GM15510 (cell line): ENCODE measurements around the gene PTMA.
A peak's percentile ranks its signal among the peaks of the same experiment; 100 is the strongest.

Experiments
- POLR2A ChIP-seq: IDR thresholded peaks from 3 replicates; pipeline ENCODE4 v1.6.1; 2011; ENCODE audit warnings: borderline replicate concordance; ENCODE audit not compliant: insufficient read length; ENCODE audit errors: extremely low read depth

Gene PTMA

GRCh38 chr2:231706731-231707624 is 1.3 kb upstream of the PTMA start:
- peak; percentile 60 for TF ChIP-seq POLR2A

GRCh38 chr2:231707625-231707926 is 749 bp upstream of the PTMA start:
- TF ChIP-seq POLR2A: no peak

DNA sequence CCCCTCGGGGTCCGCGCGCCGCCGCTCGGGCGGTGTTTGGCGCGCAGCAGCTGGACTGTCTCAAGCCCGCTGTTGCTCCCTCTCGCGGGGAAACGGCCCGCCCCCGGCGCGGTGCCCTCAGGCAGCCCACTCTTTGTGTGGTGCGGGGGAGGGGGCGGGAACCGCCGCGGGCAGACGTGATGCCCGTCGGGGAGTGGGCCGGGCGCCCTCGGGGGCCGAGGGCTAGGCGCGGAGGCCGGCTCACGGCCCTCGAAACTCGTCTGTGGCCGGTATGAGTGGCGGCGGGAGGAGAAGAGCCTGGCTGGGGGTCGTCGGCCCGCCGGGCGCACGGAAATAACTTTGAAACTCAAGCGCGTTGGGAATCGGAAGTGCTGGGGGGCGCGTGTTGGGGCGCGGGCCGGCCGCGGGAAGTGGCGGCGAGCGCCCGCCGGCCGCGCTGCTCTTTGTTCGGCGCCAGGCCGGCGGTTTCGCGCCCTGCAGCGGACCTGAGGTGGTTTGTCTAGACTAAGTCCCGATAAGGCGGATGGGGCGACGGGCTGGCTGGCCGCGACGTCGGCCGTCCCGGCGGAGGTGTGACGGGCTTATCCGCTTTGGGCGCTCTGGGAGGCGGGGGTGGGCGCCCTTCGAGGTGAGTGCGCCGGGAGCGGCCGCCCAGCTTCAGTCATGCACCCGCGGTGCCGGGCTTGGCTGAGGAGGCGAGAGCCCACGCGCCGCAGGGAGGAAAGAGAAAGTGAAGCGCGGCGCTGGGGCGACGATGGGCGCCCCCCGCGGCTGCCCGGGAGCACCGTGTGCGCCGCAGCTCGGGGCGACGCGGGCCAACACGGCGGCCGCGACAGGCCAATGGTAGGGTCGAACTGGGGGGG is 679 bp downstream of the PTMA start:
- no peak for TF ChIP-seq POLR2A

DNA sequence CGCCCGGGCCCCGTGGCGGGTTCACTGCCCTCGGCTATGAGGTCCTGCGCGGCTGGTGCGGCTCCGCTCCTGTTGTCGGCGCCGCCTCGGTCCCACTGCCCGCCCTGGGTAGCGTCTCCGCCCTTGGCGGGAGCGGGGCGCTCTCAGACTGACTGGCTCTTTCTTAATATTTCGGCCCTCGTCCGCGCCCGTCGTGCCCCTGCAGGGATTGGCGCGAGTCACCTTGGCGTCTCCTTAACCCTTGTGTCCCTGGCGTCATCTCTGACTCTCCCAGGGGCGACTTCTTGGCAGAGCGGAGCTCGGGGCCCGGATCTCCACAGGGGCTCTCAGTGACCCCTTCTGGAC is 1.3 kb downstream of the PTMA start:
- no peak for TF ChIP-seq POLR2A

- TF ChIP-seq POLR2A: peak; percentile 82
These were observed 1.9 kb downstream of the PTMA start for GRCh38 chr2:231709981-231710798.

GRCh38 chr2:231710799-231711676 is 2.7 kb downstream of the PTMA start:
- no peak for TF ChIP-seq POLR2A

- no peak for TF ChIP-seq POLR2A
These were observed 3.5 kb downstream of the PTMA start for GRCh38 chr2:231711677-231712450.

- peak; percentile 65 for TF ChIP-seq POLR2A
These were observed 5.7 kb downstream of the PTMA start for GRCh38 chr2:231713730-231714638.

- no peak for TF ChIP-seq POLR2A
These were observed 6.5 kb downstream of the PTMA start for GRCh38 chr2:231714639-231715498.

DNA sequence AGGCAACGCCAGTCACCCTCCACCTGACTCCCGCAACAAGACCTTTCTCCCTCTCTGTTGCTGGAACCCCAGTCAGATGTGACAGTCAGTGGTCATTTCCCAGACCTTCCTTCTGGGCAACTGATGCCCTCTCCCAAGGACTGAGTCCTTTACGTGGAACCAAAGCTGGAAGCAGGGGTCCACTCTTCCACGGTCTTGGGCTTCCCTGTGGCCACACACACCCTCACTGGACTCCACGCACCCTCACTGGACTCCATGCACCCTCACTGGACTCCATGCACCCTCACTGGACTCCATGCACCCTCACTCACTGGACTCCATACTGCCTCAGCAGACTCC is 7.1 kb downstream of the PTMA start:
- no peak for TF ChIP-seq POLR2A

GRCh38 chr2:231715988-231716616 is 7.8 kb downstream of the PTMA start:
- TF ChIP-seq POLR2A: no peak
